AG09319 (cell line): ENCODE results near the gene SOCS2.

ENCODE experiments used
- DNase-seq: peaks from one replicate; pipeline ENCODE4 v3.0.0-alpha.2; 2010; ENCODE audit warnings: low read depth; ENCODE audit errors: extremely low read depth
- TF ChIP-seq, protein P1 (sequence below): IDR thresholded peaks from 2 replicates; pipeline ENCODE4 v1.5.1; 2011; ENCODE audit warnings: low read depth, mild to moderate bottlenecking, inconsistent platforms, low read length, moderate library complexity

SOCS2 gene

GRCh38 chr12:93577222-93577621 lies 4.7 kb downstream of the SOCS2 start:
- DNase-seq, result no peak
- TF ChIP-seq, protein P1, sequence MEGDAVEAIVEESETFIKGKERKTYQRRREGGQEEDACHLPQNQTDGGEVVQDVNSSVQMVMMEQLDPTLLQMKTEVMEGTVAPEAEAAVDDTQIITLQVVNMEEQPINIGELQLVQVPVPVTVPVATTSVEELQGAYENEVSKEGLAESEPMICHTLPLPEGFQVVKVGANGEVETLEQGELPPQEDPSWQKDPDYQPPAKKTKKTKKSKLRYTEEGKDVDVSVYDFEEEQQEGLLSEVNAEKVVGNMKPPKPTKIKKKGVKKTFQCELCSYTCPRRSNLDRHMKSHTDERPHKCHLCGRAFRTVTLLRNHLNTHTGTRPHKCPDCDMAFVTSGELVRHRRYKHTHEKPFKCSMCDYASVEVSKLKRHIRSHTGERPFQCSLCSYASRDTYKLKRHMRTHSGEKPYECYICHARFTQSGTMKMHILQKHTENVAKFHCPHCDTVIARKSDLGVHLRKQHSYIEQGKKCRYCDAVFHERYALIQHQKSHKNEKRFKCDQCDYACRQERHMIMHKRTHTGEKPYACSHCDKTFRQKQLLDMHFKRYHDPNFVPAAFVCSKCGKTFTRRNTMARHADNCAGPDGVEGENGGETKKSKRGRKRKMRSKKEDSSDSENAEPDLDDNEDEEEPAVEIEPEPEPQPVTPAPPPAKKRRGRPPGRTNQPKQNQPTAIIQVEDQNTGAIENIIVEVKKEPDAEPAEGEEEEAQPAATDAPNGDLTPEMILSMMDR, result no peak

DNA sequence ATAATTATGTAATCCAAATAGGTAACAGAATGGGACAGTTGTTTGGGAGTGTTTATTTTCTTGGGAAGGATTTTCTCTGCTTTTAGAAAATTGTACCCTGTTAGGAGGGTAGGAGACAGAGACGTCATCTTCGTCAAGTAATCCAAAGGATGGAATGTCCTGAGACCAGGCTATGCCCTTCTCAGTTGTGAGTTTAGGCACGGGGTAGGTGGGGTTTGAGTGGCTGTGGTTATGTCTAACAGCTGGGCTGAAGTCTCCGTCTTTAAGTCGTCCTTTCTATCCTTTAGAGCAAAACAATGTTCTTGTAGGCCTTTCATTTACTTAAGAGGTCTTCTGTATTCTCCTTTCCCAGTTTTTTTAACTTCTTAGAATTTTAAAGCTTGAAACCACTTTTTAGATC lies 5.7 kb downstream of the SOCS2 start:
- TF ChIP-seq, protein P1, result no peak
- no peak for DNase-seq

- DNase-seq, result no peak
- TF ChIP-seq, protein P1, result no peak
These were observed 8.2 kb downstream of the SOCS2 start for GRCh38 chr12:93580682-93581081.

GRCh38 chr12:93581370-93581769 lies 8.9 kb downstream of the SOCS2 start:
- DNase-seq, result no peak
- TF ChIP-seq, protein P1, result no peak

DNA sequence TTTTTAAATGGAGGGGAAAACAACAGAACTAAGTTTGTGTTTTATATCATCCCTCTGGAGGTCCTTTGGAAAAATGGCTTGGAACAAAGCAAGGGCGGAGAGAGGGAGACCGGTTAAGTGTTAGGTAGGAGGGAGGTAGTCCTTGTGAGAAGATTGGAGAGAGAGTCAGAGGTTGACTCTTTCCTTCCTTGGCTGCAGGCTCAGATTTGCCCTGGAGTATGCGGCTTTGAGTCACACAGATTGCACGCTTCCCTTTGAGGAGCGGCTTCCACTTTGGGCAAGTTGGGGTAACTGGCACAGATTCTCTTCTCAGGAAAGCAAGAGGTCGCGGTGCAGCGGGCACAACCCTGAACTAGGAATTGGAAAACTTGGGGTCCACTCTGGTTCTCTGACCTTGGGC lies 9.9 kb downstream of the SOCS2 start:
- TF ChIP-seq, protein P1, result no peak
- DNase-seq, result no peak

GRCh38 chr12:93583627-93584392 lies 11.3 kb downstream of the SOCS2 start:
- TF ChIP-seq, protein P1, result no peak
- no peak for DNase-seq

DNA sequence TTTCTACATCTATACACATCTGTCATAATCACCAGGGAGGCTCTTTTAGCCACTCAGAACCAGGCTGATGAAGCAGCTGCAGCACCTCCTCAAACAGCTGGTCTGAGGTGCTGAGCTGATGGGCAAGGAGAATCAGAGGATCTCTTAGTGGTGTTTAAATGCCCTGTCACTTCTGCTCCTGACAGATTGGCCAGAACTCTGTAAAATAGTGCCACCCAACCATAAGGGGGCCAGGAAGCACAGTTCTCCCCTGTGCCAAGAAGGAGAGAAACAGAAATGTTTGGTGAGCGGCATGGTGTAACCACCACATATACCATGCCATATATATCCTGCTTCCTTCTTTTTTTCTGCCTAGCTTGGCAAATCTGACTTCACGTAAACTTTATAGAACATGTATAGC lies 12.8 kb downstream of the SOCS2 start:
- DNase-seq, result no peak
- TF ChIP-seq, protein P1, result no peak
